HEK293 (cell line): ENCODE results near the gene KCNMA1.

Experiments used
- CTCF ChIA-PET: fragments of 350-600 bp; formaldehyde crosslinking; extraction: SDS; loops from one replicate; lab custom pipeline; 2021; ENCODE audit warnings: antibody characterized with exemption; lab: Yijun Ruan, JAX
- POLR2A ChIA-PET: fragments of 300-600 bp; formaldehyde crosslinking; extraction: SDS; loops from one replicate; lab custom pipeline; 2020; ENCODE audit warnings: antibody characterized with exemption, inconsistent platforms; lab: Yijun Ruan, JAX
- H3K27ac ChIP-seq: fragments of 200-500 bp; sonication (Bioruptor generic); 2 replicates; pipeline ENCODE4 v1.5.1; 2014; ENCODE audit warnings: low read depth, low read length, control low read depth, inconsistent platforms; ENCODE audit errors: extremely low read depth
- H3K36me3 ChIP-seq, 2 experiments: fragments of 200-500 bp in 1 of 2; sonication (Bioruptor generic) in 1 of 2; 1 replicate in 1 of 2; 2 replicates in 1 of 2; pipeline ENCODE4 v1.5.1; 2014 to 2017; ENCODE audit warnings: inconsistent platforms in 2 of 2, low read length in 2 of 2; ENCODE audit not compliant: control insufficient read depth in 2 of 2, insufficient read depth in 1 of 2
- H3K4me1 ChIP-seq: fragments of 200-500 bp; sonication (Bioruptor generic); 2 replicates; pipeline ENCODE4 v1.5.1; 2014; ENCODE audit warnings: mild to moderate bottlenecking, low read length, inconsistent platforms; ENCODE audit not compliant: control insufficient read depth, insufficient read depth
- H3K4me3 ChIP-seq: 2 replicates; pipeline ENCODE4 v1.5.1; 2011; ENCODE audit warnings: low read depth, mild to moderate bottlenecking, control low read depth, low read length, moderate library complexity
- H3K9me3 ChIP-seq: fragments of 200-500 bp; sonication (Bioruptor generic); 2 replicates; pipeline ENCODE4 v1.5.1; 2014; ENCODE audit warnings: low read depth, low read length, inconsistent platforms; ENCODE audit not compliant: control insufficient read depth, insufficient read depth
- ATF2 ChIP-seq: fragments of 450-650 bp; formaldehyde crosslinking; IDR thresholded peaks from 2 replicates; pipeline ENCODE4 v1.5.1; 2016; ENCODE audit warnings: missing biosample characterization, missing genetic modification characterization, low read depth
- REPIN1 ChIP-seq: fragments of 450-650 bp; formaldehyde crosslinking; IDR thresholded peaks from 2 replicates; pipeline ENCODE4 v1.5.1; 2017; ENCODE audit warnings: missing biosample characterization, missing genetic modification characterization, low read depth
- ZBTB48 ChIP-seq: fragments of 450-650 bp; formaldehyde crosslinking; IDR thresholded peaks from 2 replicates; pipeline ENCODE4 v1.5.1; 2016; ENCODE audit warnings: missing biosample characterization, missing genetic modification characterization
- ZBTB8A ChIP-seq: fragments of 450-650 bp; formaldehyde crosslinking; IDR thresholded peaks from 2 replicates; pipeline ENCODE4 v1.5.1; 2016; ENCODE audit warnings: missing biosample characterization, missing genetic modification characterization
- ZFP41 ChIP-seq: fragments of 450-650 bp; formaldehyde crosslinking; IDR thresholded peaks from 2 replicates; pipeline ENCODE4 v1.5.1; 2016; ENCODE audit warnings: missing biosample characterization, missing genetic modification characterization, borderline replicate concordance
- ZIC2 ChIP-seq: fragments of 450-650 bp; formaldehyde crosslinking; IDR thresholded peaks from 2 replicates; pipeline ENCODE4 v1.5.1; 2016; ENCODE audit warnings: missing biosample characterization, missing genetic modification characterization
- ZNF155 ChIP-seq: fragments of 450-650 bp; formaldehyde crosslinking; IDR thresholded peaks from 2 replicates; pipeline ENCODE4 v1.5.1; 2016; ENCODE audit warnings: missing biosample characterization, missing genetic modification characterization
- ZNF175 ChIP-seq: fragments of 450-650 bp; formaldehyde crosslinking; IDR thresholded peaks from 2 replicates; pipeline ENCODE4 v1.5.1; 2016; ENCODE audit warnings: missing biosample characterization, missing genetic modification characterization
- ZNF214 ChIP-seq: fragments of 450-650 bp; formaldehyde crosslinking; IDR thresholded peaks from 2 replicates; pipeline ENCODE4 v1.5.1; 2017; ENCODE audit warnings: missing biosample characterization, mild to moderate bottlenecking, missing genetic modification characterization, borderline replicate concordance
- ZNF26 ChIP-seq: fragments of 450-650 bp; formaldehyde crosslinking; IDR thresholded peaks from 2 replicates; pipeline ENCODE4 v1.5.1; 2016; ENCODE audit warnings: missing biosample characterization, missing genetic modification characterization
- ZNF280C ChIP-seq: fragments of 450-650 bp; formaldehyde crosslinking; IDR thresholded peaks from 2 replicates; pipeline ENCODE4 v1.5.1; 2016; ENCODE audit warnings: missing biosample characterization, missing genetic modification characterization
- ZNF449 ChIP-seq: fragments of 450-650 bp; formaldehyde crosslinking; IDR thresholded peaks from 2 replicates; pipeline ENCODE4 v1.5.1; 2017; ENCODE audit warnings: missing biosample characterization, mild to moderate bottlenecking, missing genetic modification characterization, moderate library complexity
- ZNF473 ChIP-seq: fragments of 450-650 bp; formaldehyde crosslinking; IDR thresholded peaks from 2 replicates; pipeline ENCODE4 v1.5.1; 2017; ENCODE audit warnings: missing biosample characterization, missing genetic modification characterization
- TF ChIP-seq, protein P1 (sequence below): fragments of 450-650 bp; formaldehyde crosslinking; IDR thresholded peaks from 2 replicates; pipeline ENCODE4 v1.5.1; 2016; ENCODE audit warnings: missing biosample characterization, missing genetic modification characterization
- TF ChIP-seq, protein P2 (sequence below): fragments of 450-650 bp; formaldehyde crosslinking; IDR thresholded peaks from 2 replicates; pipeline ENCODE4 v1.5.0; 2017; ENCODE audit warnings: missing biosample characterization, missing genetic modification characterization, borderline replicate concordance

The KCNMA1 gene

GRCh38 chr10:77445547-77445946, 192.1 kb downstream of the KCNMA1 start (continued):
- TF ChIP-seq ZNF280C (tag by site-specific recombination) (no peak), ZNF214 (tag by site-specific recombination) (no peak), ZNF155 (tag by site-specific recombination) (no peak), ZBTB48 (tag by site-specific recombination) (no peak), ATF2 (tag by site-specific recombination) (no peak)

DNA sequence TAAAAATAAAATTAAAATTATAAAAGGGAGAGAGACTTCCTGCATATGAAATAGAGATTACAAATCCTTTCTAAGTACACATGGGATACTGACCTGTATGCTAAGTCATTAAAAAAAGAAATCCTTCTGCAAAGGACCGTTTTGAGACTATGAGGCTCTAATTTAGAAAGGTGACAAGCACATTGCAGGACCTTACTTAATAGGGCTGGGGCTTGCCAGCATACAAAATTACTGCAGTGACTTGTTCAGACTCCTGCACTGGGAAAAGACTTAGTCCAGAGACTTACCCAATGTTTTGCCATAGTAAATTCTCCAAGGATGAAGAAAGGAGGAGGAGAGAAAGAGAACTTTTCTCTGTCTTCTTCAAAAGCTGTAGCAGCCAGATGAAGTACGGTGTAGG, 193.6 kb downstream of the KCNMA1 start:
- Histone ChIP-seq H3K4me1 (no peaks in the 10 kb centered on the region), H3K9me3 (no peaks in the 10 kb centered on the region), H3K27ac (no peak overlapping the region), H3K4me3 (no peak overlapping the region), H3K36me3 (no peaks in the 10 kb centered on the region)
- POLR2A ChIA-PET = interaction anchor here (0.6 kb wide), 1 partner anchor 119 kb away, joined by 3 read pairs; no protein-coding TSS in a partner anchor
- CTCF ChIA-PET = no interaction called here
- TF ChIP-seq ZIC2 (tag by site-specific recombination) (no peak), ZNF175 (tag by site-specific recombination) (no peak), ZNF26 (tag by site-specific recombination) (no peak), ZNF449 (tag by site-specific recombination) (no peak), ZNF473 (tag by site-specific recombination) (no peak), ZBTB8A (tag by site-specific recombination) (no peak), ZNF280C (tag by site-specific recombination) (no peak), REPIN1 (no peak), ZFP41 (no peak)
- TF ChIP-seq, protein P1, sequence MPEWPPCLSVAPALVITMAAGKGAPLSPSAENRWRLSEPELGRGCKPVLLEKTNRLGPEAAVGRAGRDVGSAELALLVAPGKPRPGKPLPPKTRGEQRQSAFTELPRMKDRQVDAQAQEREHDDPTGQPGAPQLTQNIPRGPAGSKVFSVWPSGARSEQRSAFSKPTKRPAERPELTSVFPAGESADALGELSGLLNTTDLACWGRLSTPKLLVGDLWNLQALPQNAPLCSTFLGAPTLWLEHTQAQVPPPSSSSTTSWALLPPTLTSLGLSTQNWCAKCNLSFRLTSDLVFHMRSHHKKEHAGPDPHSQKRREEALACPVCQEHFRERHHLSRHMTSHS (tag by site-specific recombination) = no peak
- TF ChIP-seq, protein P2, sequence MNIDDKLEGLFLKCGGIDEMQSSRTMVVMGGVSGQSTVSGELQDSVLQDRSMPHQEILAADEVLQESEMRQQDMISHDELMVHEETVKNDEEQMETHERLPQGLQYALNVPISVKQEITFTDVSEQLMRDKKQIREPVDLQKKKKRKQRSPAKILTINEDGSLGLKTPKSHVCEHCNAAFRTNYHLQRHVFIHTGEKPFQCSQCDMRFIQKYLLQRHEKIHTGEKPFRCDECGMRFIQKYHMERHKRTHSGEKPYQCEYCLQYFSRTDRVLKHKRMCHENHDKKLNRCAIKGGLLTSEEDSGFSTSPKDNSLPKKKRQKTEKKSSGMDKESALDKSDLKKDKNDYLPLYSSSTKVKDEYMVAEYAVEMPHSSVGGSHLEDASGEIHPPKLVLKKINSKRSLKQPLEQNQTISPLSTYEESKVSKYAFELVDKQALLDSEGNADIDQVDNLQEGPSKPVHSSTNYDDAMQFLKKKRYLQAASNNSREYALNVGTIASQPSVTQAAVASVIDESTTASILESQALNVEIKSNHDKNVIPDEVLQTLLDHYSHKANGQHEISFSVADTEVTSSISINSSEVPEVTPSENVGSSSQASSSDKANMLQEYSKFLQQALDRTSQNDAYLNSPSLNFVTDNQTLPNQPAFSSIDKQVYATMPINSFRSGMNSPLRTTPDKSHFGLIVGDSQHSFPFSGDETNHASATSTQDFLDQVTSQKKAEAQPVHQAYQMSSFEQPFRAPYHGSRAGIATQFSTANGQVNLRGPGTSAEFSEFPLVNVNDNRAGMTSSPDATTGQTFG (tag by site-specific recombination) = no peak
